Measurements from ENCODE around the gene SPTLC2.

Gene SPTLC2

GRCh38 chr14:77458249-77458950, 158.0 kb downstream of the SPTLC2 start:
- peak; percentile 12 for DNase-seq

- peak; percentile 100 for DNase-seq
Observed at GRCh38 chr14:77457522-77458248, 158.8 kb downstream of the SPTLC2 start, which contains the start of the genes AHSA1 and VIPAS39. TSS of gene AHSA1 (plus strand) at chr14:77458093. CDS start at chr14:77458190, 97 bp downstream. TSS of gene VIPAS39 (minus strand) at chr14:77457601. CDS start at chr14:77454102, 3,499 bp downstream.

- no peak for DNase-seq
Observed at GRCh38 chr14:77457115-77457521, 159.3 kb downstream of the SPTLC2 start.
